GM18511 (cell line): ENCODE data around the gene ENKD1.
A peak's percentile ranks its signal among the peaks of the same experiment; 100 is the strongest.

ENCODE experiments used
- ATAC-seq: cut with Tn5 transposase; IDR thresholded peaks from one replicate; pipeline ENCODE4 v1.9.1; 2021; ENCODE audit warnings: mild to moderate bottlenecking, moderate library complexity; ENCODE audit not compliant: unreplicated experiment

Gene ENKD1

DNA sequence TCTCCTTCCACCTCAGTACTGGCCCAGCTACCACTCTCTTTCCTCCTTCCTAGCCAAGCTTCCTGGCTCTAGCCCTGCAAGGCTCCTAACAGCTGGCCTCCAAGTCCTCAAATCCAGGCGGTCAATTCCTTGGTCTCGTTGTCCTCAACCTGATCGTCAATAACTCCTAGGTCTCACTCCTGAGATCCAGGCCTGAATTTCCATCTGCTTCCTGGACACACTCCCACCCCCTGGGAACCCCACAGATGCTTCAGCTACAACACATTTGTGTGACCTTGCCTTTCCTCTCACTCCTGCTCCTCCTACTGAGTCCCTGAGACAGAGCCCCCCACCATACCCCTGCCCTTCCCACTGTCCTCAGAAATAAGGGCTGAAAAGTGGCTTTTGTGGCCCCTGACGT, 2.3 kb downstream of the ENKD1 start:
- ATAC-seq, result no peak

- ATAC-seq, result no peak
Observed at GRCh38 chr16:67663877-67664222, 2.7 kb downstream of the ENKD1 start.

DNA sequence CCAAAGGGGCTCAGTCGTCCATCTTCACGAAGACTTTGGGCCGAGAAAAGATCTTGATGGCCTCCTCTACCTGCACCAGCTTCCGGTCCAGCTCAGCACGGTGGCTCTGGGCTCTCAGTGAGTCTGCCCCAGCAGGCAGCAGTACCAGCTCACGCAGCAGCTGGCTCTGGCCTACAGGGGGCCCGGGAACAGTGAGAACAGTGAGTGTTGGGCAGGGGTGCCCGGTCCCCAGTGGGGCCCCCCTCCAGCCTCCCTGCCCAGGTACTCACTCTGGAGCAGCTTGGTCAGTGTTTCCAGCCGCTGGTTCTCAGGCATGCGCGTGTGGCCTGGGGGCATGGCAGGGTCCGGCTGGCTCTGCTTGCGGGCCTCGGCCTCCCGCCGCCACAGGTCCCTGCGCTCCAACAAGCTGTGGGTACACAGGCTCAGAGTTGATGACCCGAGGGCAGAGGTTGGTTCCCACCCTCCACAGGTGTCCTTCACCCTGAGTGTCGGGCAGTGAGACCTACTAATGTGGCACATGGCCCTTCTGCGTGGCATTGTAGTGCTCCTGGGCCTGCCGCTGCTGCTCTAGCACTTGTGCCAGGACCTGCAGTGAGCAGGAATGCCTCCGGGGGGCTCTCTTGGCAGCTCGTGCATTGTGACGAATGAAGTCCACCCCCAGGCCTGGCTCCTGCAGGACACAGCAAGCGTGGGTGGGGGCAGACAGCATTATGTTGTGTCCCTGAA, 3.2 kb downstream of the ENKD1 start:
- no peak for ATAC-seq

DNA sequence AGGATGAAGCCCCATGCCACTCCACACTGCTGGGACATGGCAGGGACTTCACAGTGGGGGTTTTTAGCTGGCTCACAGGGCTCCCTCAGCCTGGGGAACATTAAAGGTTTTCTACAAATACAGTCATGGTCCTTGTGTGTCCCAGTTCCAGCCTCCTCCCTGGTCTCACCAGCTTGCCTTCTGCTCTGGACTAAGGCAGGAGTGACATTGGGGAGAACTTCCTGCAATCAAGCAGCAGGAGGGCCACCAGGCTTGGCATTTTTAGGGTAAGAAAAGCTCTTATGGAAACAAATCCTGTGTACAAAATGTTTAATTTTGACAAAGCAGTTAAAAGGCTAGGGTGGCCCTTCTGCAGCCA, 3.9 kb downstream of the ENKD1 start:
- no peak for ATAC-seq

DNA sequence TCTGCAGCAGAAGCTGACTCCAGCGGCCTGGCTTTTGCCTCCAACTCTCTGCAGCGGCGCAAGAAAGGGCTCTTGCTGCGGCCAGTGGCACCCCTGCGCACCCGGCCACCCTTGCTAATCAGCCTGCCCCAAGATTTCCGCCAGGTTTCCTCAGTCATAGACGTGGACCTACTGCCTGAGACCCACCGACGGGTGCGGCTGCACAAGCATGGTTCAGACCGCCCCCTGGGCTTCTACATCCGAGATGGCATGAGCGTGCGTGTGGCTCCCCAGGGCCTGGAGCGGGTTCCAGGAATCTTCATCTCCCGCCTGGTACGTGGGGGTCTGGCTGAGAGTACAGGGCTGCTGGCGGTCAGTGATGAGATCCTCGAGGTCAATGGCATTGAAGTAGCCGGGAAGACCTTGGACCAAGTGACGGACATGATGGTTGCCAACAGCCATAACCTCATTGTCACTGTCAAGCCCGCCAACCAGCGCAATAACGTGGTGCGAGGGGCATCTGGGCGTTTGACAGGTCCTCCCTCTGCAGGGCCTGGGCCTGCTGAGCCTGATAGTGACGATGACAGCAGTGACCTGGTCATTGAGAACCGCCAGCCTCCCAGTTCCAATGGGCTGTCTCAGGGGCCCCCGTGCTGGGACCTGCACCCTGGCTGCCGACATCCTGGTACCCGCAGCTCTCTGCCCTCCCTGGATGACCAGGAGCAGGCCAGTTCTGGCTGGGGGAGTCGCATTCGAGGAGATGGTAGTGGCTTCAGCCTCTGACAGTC, 4.5 kb downstream of the ENKD1 start:
- no peak for ATAC-seq

GRCh38 chr16:67661101-67661761, 5.3 kb downstream of the ENKD1 start:
- no peak for ATAC-seq

DNA sequence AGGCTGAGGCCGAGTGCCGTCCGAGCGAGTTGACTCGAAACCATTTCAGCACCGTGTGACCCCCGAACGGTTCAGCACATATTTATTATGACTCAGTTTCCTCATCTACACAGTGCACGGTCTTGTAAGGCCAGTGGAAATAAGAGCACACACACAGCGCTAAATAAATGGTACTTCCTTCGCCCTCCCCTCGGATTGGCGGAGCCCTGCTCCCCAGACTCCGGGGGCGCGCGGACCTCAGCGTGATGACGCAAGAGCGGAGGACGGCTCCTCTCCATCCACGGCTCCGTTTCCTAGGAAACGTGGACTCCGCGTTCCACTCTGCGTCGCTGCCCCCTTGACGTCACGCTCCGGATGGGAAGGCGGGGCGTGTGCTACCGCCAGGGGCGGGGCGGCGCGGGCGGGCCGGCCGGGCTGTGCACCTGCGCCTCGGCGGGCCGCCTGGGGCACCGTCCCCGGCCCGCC, 6.0 kb downstream of the ENKD1 start, which contains the start of gene PARD6A:
Gene PARD6A (plus strand): TSS at position 397 of the 465 bp plus-strand sequence. CDS start 79 bp downstream, outside the sequence.
- peak; percentile 88 for ATAC-seq

DNA sequence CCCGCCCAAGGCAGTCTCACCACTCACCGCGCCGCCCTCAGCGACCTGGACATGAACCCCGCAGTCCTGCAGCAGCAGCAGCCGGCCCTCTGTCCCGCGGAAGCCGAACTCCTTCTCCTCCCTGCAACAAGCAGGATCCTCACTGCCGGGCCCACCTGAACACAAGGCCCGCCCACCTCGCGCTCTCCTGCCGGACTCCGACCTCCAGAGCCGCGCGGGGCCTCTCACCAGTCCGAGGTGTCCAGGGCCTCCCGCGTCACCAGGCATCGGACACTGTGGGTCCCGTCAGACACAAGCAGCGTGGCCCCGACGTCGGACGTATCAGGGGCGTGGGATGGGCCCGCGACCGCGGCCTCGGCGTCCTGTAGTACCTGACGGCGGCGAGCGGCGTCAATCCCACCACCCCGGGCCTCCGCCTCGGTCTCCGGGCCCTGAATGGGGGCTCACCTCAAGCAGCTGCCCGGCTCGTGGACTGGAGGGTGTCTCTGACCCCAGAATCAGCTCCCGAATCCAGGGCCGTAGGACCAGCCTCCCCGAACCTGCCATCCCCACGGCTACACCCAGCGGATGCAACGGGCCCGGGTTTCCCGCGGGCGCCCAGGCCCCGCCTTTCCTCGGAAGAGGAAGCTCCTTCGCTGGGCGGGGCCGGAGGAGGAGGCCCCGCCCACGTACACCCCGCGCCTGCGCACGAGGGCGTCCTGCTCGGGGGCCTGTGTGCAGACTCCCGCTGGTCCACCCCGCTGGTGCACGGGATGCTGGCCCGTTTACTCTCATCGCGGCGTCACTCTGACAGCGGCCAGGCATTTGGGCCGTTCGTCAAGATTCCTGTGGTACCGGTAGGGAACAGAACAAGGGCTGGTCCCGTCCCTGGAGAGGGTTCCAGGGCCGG, 6.6 kb downstream of the ENKD1 start, which contains the start of gene ACD:
Gene ACD (minus strand): TSS at position 586 of the 889 bp plus-strand sequence. CDS start 40 bp downstream, at position 546.
- ATAC-seq, result peak; percentile 64

DNA sequence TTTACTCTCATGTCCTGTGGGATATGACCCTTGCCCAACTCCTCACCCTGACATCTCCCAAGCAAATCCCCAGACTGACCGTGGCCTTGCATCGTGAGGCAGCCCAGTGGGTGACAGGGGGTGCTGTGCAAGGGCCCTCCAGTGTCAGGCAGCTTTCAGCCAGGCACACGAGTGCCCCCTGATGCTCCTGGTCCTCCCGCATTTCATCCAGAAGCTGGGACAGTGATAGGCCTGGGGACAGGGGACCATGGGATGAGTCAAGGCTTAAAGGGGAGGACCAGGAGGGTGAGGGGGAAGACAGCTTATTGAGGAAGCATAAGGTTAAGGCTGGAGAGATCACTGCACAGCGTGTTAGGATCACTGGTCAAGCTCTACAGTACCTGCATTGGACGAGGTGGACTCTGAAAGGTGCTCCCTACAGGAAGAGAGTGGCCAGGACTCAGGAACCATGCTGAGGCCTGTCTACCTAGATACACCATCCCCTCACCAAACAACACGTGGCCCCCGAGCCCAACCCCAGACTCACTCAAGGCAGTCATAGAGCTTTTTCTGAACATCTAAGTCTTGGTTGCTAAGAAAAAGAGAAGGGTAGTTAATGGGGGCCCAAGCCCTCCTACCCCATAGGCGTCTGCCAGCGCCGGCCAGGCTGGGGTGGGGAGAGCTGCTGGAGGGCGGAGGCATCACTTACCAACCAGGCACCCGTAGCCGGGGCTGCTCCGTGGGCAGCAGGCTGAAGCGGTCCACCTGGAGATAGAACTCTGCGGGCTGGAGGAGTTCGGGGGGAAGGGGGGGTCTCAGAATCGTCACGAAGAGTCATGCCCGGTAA, 7.5 kb downstream of the ENKD1 start:
- no peak for ATAC-seq

DNA sequence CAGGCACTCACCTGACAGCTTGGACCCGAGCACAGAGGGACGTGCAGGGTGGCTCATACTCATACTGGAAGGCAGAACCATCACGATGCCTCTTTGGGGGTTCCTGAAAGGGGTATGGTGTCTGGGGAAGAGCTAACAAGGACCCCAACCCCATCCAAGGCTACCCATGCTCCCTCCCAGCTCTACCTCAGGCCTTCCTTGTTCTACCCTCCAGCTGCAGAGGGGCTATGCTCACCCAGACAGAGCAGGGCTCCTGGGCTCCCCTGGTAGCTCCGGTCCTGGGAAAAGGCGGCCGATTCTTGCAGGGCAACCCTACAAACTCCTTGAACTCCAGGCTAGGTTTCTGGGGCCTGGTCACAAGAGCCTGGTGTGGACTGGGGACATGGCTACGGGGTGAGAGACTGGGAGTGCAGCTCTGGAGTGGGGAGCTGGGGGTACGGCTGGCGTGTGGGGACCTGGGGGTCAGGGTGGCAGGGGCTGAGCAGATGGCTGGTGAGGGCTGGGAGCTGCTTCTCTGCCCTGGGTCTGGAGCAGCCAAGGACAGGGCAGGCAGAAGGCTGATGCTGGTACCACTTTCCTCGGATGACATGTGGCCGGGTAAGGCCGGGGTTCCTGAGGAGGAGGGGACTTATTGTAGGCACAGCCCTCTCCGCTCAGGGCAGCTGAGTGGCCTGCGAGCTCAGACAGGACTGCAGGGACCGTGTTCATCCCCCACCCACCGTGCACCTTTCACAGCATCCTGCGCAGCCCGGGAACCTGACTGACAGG, 8.6 kb downstream of the ENKD1 start:
- no peak for ATAC-seq

- ATAC-seq, result no peak
Observed at GRCh38 chr16:67657017-67657608, 9.4 kb downstream of the ENKD1 start.

DNA sequence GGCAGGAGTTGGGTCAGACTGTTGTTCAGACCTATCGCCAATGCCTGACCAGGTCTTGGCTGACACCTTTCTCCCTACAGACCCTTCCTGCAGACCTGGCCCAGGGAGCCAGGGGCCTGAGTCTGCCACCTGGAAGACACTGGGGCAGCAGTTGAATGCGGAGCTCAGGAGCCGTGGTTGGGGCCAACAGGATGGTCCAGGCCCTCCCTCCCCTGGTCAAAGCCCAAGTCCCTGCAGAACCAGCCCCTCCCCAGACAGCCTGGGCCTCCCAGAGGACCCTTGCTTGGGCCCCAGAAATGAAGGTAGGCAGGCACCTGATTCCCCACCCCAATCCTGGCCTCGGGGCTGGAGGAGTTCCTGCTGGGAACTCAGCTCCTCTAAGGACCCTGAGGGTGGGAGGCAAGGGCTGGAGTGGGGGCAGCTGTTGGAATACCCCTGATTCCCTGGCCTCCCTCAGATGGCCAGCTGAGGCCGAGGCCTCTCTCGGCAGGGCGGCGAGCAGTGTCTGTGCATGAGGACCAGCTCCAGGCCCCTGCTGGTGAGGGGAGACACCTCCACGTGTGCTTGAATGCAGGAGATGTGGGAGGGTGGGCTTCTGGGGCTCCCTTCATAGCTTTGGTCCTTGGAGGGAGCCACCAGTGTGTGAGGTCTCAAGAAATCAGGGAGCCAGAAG, 10.1 kb downstream of the ENKD1 start:
- no peak for ATAC-seq

GRCh38 chr16:67655363-67655762, 11.2 kb downstream of the ENKD1 start:
- ATAC-seq, result no peak

DNA sequence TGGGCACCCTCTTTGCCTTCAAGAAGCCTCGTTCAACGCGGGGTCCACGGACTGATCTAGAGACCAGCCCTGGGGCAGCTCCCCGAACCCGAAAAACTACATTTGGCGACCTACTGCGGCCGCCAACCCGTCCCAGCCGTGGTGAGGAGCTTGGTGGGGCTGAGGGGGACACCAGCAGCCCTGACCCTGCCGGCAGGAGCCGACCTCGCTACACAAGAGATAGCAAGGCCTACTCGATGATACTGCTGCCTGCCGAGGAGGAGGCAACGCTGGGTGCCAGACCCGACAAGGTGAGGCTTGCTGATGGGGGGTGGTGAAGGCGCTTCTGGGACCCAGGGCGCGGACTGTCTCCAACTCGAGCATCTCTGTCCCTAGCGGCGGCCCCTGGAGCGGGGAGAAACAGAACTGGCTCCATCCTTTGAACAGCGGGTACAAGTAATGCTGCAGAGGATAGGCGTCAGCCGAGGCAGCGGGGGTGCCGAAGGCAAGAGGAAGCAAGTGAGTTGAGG, 12.1 kb downstream of the ENKD1 start:
- no peak for ATAC-seq

GRCh38 chr16:67653789-67654402, 12.7 kb downstream of the ENKD1 start:
- ATAC-seq, result no peak

DNA sequence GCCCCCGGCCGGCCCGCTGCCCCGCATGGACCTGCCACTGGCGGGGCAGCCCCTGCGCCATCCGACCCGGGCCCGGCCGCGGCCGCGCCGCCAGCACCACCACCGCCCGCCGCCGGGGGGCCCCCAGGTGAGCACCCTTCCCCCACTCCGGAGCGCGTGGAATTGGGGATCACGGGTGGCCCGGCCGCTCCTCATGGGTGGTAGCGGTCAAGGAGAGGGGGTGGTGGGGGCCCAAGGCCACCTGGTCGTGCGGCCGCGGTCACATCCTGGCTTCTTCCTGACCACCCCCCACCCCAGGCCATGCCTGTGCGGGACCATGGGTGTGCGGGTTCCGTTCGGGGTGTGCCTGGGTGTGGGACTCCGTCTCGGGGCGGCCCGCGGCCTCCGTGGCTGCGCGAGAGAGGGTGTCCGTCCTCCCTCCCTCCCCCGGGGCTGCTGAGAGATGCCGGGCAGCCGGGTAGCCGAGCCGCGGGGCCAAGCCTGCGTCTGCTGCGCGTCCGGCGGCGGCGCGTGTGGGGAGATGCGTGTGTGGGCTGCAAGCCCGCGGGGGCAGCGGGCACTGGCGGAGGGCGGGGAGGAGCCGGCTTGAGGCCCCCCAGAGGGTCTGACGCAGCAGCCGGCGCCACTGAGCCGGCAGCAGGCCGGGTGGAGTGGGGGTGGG, 13.3 kb downstream of the ENKD1 start:
- no peak for ATAC-seq

DNA sequence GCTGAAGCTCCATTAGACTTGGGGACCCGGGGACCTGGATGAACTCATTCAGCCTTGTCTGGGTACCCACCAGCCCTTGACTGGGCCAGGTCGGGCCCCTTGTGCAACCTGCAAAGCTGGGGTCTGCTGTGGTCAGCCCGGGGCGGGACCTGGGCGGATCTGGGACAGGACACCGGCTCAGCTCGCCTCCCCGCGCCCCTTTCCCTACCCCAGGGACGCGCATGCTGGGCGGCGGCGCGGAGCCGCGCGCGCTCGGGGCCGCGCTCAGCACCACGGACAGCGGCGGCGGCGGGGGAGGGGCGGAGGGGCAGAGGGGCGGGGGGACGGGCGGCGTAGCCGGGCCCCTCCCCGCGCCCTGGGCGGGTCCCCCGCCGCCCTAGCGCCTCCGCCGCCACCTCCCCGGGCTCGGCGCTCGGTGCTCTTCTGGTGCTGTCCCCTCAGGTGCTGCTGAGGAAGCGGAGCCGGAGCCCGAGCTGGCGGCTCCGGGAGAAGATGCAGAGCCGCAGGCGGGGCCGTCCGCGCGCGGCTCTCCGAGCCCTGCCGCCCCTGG, 13.9 kb downstream of the ENKD1 start:
- ATAC-seq, result no peak
